ENCODE measurements around the gene SI. TPM values are rescaled to one million over a fixed set of nuclear protein-coding genes. Genes with fewer than 3 reads are reported as not detected.
"Not testable (repeated sequence)": the region's sequence is repeated elsewhere in the genome, so short reads cannot be mapped to it uniquely, and the experiment has no call there.

The SI gene
- total and polyA plus RNA-seq, 7 experiments from 2014 or later: not detected

DNA sequence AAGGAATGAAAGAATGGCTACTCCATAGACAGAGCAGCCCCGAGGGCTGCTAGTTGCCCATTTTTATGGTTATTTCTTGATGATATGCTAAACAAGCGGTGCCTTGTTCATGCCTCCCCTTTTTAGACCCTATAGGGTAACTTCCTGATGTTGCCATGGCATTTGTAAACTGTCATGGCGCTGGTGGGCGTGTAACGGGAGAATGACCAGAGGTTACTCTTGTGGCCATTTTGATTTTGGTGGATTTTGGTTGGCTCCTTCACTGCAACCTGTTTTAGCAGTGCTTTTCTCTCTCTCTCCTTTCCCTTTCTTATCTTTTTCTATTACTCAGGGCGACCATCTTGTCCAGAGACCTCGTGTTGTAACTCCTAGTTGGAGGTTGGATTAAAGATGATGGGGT is 126.9 kb downstream of the SI start:
- H3K4me3 Mint-ChIP-seq; H3K27me3 Mint-ChIP-seq; POLR2A ChIA-PET; H3K36me3 ChIP-seq (ENCODE audit: control insufficient read depth in 2 of 3, insufficient read depth in 3 of 3, low read length in 3 of 3); ATAC-seq; CTCF ChIA-PET; H3K27ac Mint-ChIP-seq; intact Hi-C loops (cut with micrococcal nuclease); DNase-seq; H3K4me1 Mint-ChIP-seq; H3K9me3 ChIP-seq (ENCODE audit: control insufficient read depth in 2 of 3, low read length in 3 of 3); H3K4me3 ChIP-seq (ENCODE audit: low read length); H3K4me1 ChIP-seq (ENCODE audit: control insufficient read depth in 2 of 2, insufficient read depth in 2 of 2, low read length in 2 of 2); H3K27me3 ChIP-seq (ENCODE audit: control insufficient read depth in 2 of 2, insufficient read depth in 2 of 2, low read length in 2 of 2); H3K27ac ChIP-seq (ENCODE audit: low read depth, low read length); H3K36me3 Mint-ChIP-seq: not testable (repeated sequence)
- H3K9me3 Mint-ChIP-seq: peaks cover 0 to 13% (median 8%) of the 10 kb centered on the region in 11 donors

DNA sequence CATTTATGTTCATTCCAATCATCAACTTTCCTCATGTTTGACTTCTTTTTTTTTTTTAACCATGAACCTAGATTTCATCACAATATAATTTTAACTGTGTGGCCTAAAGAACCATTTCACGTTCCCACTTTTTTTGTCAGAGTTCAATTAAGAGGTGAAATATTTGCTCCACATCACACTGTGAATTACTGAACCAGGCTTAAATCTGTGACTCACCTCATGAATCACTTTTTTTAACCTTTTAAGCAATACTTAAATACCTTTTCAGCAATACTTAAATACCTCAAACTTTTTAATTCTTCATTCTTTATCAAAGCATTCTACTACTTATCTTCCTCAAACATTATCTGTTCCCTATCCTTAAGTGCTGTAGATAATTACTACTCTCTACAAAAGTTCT is 137.6 kb downstream of the SI start:
- no peaks in the 10 kb centered on the region for H3K9me3 ChIP-seq (ENCODE audit: control insufficient read depth in 2 of 3, low read length in 3 of 3)
- H3K4me1 ChIP-seq (ENCODE audit: control insufficient read depth in 2 of 2, insufficient read depth in 2 of 2, low read length in 2 of 2): no peaks in the 10 kb centered on the region
- Mint-ChIP-seq H3K4me3 (no peak overlapping the region), H3K27ac (no peak overlapping the region), H3K9me3 (peaks cover 0 to 25% (median 7%) of the 10 kb centered on the region in 11 donors), H3K36me3 (no peaks in the 10 kb centered on the region), H3K27me3 (no peaks in the 10 kb centered on the region), H3K4me1 (no peaks in the 10 kb centered on the region)
- ChIA-PET POLR2A (no interaction called here), CTCF (no interaction called here)
- no peak for DNase-seq
- no peak overlapping the region for H3K27ac ChIP-seq (ENCODE audit: low read depth, low read length)
- intact Hi-C loops (cut with micrococcal nuclease): no loop called here
- no peak for ATAC-seq
- H3K36me3 ChIP-seq (ENCODE audit: control insufficient read depth in 2 of 3, insufficient read depth in 3 of 3, low read length in 3 of 3): no peaks in the 10 kb centered on the region
- no peak overlapping the region for H3K4me3 ChIP-seq (ENCODE audit: low read length)
- no peaks in the 10 kb centered on the region for H3K27me3 ChIP-seq (ENCODE audit: control insufficient read depth in 2 of 2, insufficient read depth in 2 of 2, low read length in 2 of 2)

DNA sequence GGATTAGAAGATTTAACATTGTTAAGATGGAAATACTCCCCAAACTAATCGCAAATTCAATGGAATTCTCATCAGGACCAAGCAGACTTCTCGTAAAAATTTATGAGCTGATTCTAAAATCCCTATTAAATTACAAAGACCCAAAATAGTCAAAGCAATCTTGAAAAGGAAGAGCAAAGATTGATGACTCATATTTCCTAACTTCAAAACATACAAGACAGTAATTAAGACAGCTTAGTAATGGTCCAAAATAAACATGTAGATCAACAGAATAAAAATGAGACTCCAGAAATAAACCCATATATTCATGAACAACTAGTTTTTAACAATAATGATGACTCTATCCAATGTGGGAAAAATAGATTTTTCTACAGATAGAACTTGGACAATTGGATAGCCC is 148.7 kb downstream of the SI start:
- H3K4me1 Mint-ChIP-seq: no peaks in the 10 kb centered on the region
- Histone ChIP-seq H3K27me3 (ENCODE audit: control insufficient read depth in 2 of 2, insufficient read depth in 2 of 2, low read length in 2 of 2) (no peaks in the 10 kb centered on the region), H3K9me3 (ENCODE audit: control insufficient read depth in 2 of 3, low read length in 3 of 3) (peaks cover 0 to 3% (median 0%) of the 10 kb centered on the region in 3 experiments), H3K4me1 (ENCODE audit: control insufficient read depth in 2 of 2, insufficient read depth in 2 of 2, low read length in 2 of 2) (no peaks in the 10 kb centered on the region), H3K27ac (ENCODE audit: low read depth, low read length) (no peak overlapping the region), H3K4me3 (ENCODE audit: low read length) (no peak overlapping the region), H3K36me3 (ENCODE audit: control insufficient read depth in 2 of 3, insufficient read depth in 3 of 3, low read length in 3 of 3) (no peaks in the 10 kb centered on the region)
- POLR2A ChIA-PET: no interaction called here
- H3K4me3 Mint-ChIP-seq: no peak overlapping the region
- no peak for DNase-seq
- CTCF ChIA-PET: no interaction called here
- ATAC-seq: no peak
- intact Hi-C loops (cut with micrococcal nuclease): no loop called here
- no peaks in the 10 kb centered on the region for H3K27me3 Mint-ChIP-seq
- no peaks in the 10 kb centered on the region for H3K36me3 Mint-ChIP-seq
- peaks cover 0 to 23% (median 11%) of the 10 kb centered on the region in 11 donors for H3K9me3 Mint-ChIP-seq
- H3K27ac Mint-ChIP-seq: no peak overlapping the region

Other genes with a start within 250 kb of the SI start
- not detected for gene SLITRK3, start 117.9 kb upstream of the SI start, total RNA-seq
- gene SLITRK3, start 117.9 kb upstream of the SI start, polyA plus RNA-seq: not detected